AG10803 (cell line): ENCODE data around the gene ZNF385C.

ENCODE experiments used
- DNase-seq: peaks from one replicate; pipeline ENCODE4 v3.0.0; 2010; ENCODE audit warnings: low read depth
- H3K4me3 ChIP-seq: 2 replicates; pipeline ENCODE4 v1.5.1; 2011; ENCODE audit warnings: mild to moderate bottlenecking, low read length, control low read depth
- CTCF ChIP-seq: conservative IDR thresholded peaks from 2 replicates; pipeline ENCODE4 v1.5.1; 2011; ENCODE audit warnings: mild to moderate bottlenecking, low read length, control low read depth, inconsistent platforms

ZNF385C gene

GRCh38 chr17:42111265-42111636, 13.0 kb upstream of the ZNF385C start:
- H3K4me3 ChIP-seq: peak overlapping the region; percentile 75
- DNase-seq: no peak
- no peak for TF ChIP-seq CTCF

DNA sequence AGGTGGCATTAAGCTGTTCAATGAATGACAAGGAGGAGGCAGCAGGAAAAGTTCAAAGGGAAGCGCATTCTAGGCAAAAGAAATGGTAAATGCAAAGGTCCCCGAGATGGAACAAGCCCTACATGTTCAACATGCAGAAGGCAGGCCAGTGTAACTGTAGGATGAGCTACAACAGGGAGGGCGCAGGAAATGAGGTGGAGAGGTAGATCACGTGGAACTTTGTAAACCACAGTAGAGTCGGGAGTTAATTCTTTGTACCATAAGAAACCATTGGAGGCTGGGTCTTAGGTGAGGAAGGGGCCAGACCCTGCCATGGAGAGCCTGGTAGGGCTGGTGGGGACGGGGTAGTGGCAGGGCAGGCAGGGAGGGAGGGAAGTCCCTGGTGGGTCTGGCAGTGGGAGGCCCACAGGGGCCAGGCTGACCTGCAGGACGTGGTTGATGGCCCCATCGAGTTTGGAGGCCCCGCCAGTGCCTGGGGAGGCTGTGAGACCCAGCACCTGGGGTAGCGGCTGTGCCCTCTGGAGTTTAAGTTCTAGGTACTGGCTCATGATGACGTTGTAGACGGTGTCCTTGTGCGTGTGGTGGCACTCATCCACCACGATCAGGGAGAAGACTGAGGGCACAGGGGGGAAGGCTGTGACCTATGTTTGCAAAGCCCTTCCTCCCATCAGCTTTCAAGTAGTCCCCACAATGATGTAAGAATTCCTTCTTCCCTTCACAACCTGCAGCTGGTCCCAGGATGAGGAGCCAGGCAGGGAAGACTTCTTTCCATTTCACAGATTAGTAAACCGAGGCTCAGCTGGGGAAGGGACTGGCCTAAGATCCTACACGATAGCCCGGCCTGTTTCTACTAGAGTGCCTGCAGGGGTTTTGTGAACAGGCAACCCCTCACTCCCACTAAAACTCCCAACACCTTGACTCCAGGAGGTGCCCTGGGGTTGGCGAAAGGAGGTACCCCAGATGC, 12.3 kb upstream of the ZNF385C start:
- no peak for TF ChIP-seq CTCF
- no peak overlapping the region for H3K4me3 ChIP-seq
- no peak for DNase-seq

- H3K4me3 ChIP-seq: no peak overlapping the region
- DNase-seq: no peak
- TF ChIP-seq CTCF: no peak
Measured at GRCh38 chr17:42109086-42109485, 10.8 kb upstream of the ZNF385C start.

DNA sequence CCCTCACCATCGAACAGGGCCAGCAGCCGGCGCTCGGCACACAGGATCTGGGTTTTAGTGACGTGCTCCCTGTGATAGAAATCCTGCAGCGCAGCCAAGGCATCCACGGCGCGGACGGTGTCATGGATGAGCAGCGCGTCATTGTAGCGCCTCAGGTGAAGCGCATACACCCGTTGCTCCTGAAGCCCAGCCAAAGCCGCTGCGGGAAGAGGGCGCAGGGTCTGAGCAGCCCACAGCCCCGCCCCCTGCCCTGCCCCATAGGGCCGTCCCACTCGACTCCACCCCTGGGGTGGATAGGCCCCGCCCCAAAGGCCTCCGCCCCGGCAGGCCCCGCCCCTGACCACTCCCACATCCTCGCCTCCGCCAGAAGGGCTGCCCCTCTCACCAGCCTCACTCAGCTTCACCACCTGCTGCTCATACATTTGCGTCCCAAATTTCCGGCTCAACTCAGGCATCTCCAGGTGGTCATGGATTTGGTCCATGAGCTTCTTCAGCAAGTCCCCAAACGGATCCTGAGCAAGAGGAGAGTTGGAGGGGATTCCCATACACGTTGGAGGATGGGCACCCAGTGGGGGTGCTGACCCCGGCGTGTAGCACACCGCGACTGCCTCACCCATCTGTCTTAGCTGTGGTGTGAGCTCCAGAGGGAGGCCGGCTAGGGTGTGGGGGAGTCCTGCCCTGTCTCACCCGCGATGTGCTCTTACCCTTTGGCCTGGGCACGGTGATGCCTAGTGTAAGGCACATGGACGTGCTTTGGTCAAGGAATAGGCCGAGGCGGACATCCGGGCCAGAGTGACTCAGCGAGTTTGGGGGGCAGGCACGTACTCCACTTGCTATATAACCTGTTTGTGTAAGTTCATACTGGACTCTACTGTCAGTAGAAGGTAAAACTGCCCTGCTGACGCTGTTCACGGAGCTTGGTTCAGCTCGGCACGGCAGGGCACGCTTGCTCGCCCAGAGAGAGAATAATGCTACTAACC, 9.6 kb upstream of the ZNF385C start:
- no peak overlapping the region for H3K4me3 ChIP-seq
- no peak for TF ChIP-seq CTCF
- DNase-seq: no peak

- no peak overlapping the region for H3K4me3 ChIP-seq
- DNase-seq: no peak
- no peak for TF ChIP-seq CTCF
Measured at GRCh38 chr17:42107124-42107523, 8.9 kb upstream of the ZNF385C start.

- no peak overlapping the region for H3K4me3 ChIP-seq
- TF ChIP-seq CTCF: no peak
- DNase-seq: no peak
Measured at GRCh38 chr17:42106009-42106408, 7.7 kb upstream of the ZNF385C start.
